Astrocyte of the cerebellum (primary cell): ENCODE data around the gene ARHGAP18.

ENCODE experiments used
- DNase-seq: peaks from one replicate; pipeline ENCODE4 v3.0.0-alpha.2; 2011; ENCODE audit warnings: low read depth
- H3K4me3 ChIP-seq: 2 replicates; pipeline ENCODE4 v1.5.1; 2011; ENCODE audit warnings: mild to moderate bottlenecking, low read depth, low read length, moderate library complexity
- in situ Hi-C: cut with HindIII; loops from 2 replicates; pipeline ENCODE4 v1.10.0; 2017; ENCODE audit warnings: low sequenced_read_pairs
- TF ChIP-seq, protein P1 (sequence below): IDR thresholded peaks from 2 replicates; pipeline ENCODE4 v1.5.1; 2012; ENCODE audit warnings: low read length, low read depth, moderate library complexity, mild to moderate bottlenecking; ENCODE audit errors: missing control alignments

The ARHGAP18 gene

DNA sequence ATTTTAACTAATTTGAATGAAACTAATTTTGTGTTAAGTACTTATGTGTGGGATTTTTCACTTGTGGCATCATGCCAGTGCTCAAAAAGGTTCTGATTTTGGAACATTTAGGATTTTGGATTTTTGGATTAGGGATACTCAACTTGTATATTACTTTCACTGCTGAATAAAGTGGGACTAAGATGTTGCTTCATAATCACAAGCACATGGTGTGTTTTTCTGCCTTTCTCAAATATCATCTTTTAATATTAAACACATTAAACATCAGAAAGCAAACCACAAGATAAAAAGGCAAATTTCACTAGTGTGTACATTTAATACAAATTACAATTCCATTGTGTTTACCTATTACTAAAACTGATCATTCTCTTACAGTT is 89.8 kb downstream of the ARHGAP18 start:
- TF ChIP-seq, protein P1, sequence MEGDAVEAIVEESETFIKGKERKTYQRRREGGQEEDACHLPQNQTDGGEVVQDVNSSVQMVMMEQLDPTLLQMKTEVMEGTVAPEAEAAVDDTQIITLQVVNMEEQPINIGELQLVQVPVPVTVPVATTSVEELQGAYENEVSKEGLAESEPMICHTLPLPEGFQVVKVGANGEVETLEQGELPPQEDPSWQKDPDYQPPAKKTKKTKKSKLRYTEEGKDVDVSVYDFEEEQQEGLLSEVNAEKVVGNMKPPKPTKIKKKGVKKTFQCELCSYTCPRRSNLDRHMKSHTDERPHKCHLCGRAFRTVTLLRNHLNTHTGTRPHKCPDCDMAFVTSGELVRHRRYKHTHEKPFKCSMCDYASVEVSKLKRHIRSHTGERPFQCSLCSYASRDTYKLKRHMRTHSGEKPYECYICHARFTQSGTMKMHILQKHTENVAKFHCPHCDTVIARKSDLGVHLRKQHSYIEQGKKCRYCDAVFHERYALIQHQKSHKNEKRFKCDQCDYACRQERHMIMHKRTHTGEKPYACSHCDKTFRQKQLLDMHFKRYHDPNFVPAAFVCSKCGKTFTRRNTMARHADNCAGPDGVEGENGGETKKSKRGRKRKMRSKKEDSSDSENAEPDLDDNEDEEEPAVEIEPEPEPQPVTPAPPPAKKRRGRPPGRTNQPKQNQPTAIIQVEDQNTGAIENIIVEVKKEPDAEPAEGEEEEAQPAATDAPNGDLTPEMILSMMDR, result no peak
- in situ Hi-C loops, result no loop called here
- no peak for DNase-seq
- no peak overlapping the region for H3K4me3 ChIP-seq

DNA sequence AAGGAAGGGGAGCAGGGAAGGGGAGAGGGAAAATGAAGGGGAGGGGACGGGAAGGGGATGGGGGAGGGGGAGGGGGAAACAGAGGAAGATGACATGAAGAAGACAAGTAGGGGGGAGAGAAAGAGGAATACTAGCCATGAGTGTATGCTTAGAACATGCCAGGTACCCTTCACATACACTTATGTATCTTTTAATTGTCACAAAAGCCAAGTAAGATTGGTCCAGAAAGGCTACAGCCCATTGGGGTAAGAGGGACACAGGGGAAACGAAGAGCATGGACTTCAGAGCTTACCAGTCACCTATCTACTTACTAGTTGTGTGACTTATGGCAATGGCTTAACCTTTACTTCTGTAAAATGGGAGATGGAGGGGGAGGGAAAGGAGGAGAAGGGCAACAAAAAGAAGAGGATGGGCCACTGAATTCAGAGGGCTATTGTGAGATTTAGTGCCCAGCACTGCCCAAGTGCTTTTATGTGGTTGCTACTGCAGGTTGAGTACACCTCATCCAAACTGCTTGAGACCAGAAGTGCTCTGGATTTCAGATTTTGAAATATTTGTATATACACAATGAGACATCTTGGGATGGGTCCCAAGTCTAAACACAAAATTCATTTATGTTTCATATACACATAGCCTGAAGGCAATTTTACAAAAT is 90.3 kb downstream of the ARHGAP18 start:
- no peak overlapping the region for H3K4me3 ChIP-seq
- TF ChIP-seq, protein P1, result no peak
- no peak for DNase-seq
- in situ Hi-C loops, result no loop called here

DNA sequence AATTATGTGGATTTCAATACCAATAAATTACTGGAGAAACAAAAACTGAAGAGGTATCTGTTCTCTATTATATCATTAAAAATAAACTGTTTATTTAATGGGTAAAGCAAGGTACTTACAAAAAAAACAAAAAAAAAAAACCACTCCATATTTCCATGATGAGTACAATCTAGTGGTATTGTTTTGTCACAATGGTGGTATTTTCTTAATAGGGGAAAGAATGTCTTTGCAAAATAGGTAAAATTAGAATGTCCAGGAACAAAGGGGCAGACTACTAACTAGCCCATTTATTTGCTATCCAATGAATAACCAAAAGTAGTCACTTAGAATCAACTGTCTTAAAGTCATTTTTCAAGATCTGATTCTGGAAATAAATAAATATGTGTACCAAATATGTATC is 92.0 kb downstream of the ARHGAP18 start:
- no peak overlapping the region for H3K4me3 ChIP-seq
- in situ Hi-C loops, result no loop called here
- TF ChIP-seq, protein P1, result no peak
- DNase-seq, result no peak

DNA sequence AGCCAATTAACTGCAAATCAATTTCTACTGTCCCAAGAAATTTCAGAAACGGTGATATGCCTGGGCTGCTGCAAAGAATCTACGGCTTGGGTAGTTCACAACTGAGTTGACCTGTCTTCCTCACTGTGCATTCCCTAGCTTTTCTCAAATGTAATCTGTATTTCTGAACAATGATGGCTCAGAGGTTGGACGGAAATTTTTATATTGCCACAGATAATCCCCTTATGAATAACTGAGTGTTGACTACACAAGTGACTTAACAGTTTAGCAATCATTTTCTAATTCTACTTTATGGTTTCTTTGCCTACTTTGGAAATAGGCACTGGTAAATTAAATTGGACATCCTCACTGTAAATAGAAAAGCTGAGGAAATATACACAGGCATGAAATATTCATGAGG is 94.5 kb downstream of the ARHGAP18 start:
- TF ChIP-seq, protein P1, result no peak
- no peak for DNase-seq
- in situ Hi-C loops, result no loop called here
- no peak overlapping the region for H3K4me3 ChIP-seq

DNA sequence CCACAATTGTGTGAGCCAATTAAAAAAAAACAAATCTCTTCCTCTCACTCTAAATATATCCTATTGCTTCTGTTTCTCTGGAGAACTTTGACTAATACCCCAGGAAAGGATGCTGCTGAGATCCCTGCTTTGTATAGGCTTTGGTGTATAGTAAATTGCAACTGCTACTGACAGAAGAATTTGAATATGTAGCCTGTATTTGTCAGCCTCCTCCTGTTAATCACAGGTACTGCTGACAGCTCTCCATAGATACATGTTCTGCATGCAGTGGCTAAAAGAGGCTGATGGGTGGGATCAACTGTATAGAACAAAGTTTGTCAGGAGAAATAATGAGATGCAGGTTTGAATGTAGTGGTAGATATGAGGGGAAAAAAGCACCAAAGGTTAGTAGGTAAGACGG is 95.0 kb downstream of the ARHGAP18 start:
- H3K4me3 ChIP-seq, result no peak overlapping the region
- DNase-seq, result no peak
- in situ Hi-C loops, result no loop called here
- TF ChIP-seq, protein P1, result no peak

DNA sequence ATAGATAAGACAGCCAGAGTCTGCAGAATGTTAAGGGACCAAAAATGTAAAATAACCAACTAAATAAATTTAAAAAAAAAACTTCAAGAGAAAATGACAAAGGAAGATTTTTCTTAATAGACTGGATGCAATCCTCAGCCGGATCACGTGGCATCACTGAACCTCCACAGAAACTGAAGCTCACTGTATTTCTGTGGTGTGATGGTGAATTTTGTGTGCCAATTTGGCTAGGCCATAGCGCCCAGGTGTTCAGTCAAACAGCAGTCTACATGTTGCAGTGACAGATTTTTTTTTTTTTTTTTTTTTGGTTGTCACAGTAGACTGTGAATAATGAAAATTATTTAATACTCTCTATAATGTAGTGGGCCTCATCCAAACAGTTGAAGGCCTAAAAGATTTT is 95.5 kb downstream of the ARHGAP18 start:
- in situ Hi-C loops, result no loop called here
- TF ChIP-seq, protein P1, result no peak
- no peak overlapping the region for H3K4me3 ChIP-seq
- no peak for DNase-seq

DNA sequence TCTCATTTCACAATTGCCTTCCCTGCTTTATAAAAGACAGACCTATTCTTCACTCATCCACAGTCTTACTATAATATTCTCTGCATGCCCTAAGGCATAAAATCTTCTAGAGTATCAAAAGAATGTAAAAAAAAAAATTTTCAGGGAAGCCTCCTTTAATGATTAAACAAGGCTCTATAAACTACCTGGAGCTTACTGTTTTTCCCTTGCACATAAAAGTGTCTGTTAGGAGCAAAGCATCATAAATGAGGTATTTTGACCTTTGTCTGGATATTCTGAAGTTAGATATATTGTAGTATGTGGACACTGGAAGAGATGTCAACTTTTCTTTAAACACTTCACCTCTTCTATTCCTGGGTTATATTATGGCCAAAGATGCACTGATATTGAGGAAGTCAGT is 97.5 kb downstream of the ARHGAP18 start:
- DNase-seq, result no peak
- no peak overlapping the region for H3K4me3 ChIP-seq
- TF ChIP-seq, protein P1, result no peak
- in situ Hi-C loops, result no loop called here
